Frontal cortex (tissue), 4 donors: ENCODE results near the gene DBN1. TPM values are rescaled to one million over a fixed set of nuclear protein-coding genes. Genes with fewer than 3 reads are reported as not detected.
"Not testable (repeated sequence)": the region's sequence is repeated elsewhere in the genome, so short reads cannot be mapped to it uniquely, and the experiment has no call there.

Experiments
- DNase-seq, 2 donors: peaks; one replicate each; pipeline ENCODE4 v3.0.0; 2012; ENCODE audit warnings: low spot score in 2 of 2
- FAIRE-seq: peaks from 2 replicates; lab custom pipeline; 2012; peaks lifted over from hg19 to GRCh38; lab: Jason Lieb, UNC
- total RNA-seq: library from RNA; depleted of rRNA; stranded (reverse); fragments of >200 nt; gene quantifications from one replicate; pipeline ENCODE4 v1.2.3, GENCODE V29; 2014
- donor health status: control.
- donor health status: control.
- donor health status: control.

The DBN1 gene
- total RNA-seq, 1 donor from 2014 or later, result 187 TPM

- no peak for DNase-seq
- FAIRE-seq, result no peak
Observed at GRCh38 chr5:177492841-177493240, 19.4 kb upstream of the DBN1 start.

DNA sequence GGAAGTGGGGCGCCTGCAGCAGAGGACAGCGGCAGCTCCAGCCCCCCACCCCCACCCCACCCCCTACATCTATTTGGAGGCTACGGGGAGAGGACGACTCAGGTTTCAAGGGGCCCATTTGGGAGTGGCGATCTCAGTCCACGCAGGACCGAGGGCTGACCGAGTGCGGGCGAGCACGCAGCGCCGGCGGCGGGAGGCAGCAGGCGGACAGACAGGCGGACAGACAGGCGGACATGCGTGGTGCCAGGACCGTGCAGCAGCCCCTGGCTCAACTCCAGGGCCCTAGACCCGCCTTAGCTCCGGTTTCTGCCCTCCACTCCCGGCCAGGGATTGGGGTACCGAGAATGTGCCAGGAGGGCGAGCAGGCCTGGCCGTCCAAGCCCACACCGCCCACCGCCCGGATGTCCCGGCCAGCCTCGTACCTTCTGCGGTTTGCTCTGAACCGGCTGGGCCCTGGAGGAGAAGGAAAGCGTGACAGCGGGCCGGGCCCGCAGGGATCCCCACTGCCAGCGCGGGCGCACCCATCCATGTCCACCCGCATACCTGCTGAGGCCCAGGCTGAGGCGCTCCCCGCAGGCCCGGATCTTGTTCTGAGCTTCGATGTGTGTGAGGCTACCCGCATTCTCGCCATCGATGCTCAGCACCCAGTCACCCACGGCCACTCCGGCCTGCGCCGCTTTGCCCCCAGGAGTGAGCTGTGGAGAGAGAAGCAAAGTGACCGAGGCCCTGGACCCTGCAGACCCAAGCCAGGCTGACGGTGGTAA, 18.7 kb upstream of the DBN1 start:
- DNase-seq (no peak), FAIRE-seq (no peak)

GRCh38 chr5:177491429-177491945, 18.1 kb upstream of the DBN1 start:
- no peak for FAIRE-seq
- DNase-seq, result no peak

DNA sequence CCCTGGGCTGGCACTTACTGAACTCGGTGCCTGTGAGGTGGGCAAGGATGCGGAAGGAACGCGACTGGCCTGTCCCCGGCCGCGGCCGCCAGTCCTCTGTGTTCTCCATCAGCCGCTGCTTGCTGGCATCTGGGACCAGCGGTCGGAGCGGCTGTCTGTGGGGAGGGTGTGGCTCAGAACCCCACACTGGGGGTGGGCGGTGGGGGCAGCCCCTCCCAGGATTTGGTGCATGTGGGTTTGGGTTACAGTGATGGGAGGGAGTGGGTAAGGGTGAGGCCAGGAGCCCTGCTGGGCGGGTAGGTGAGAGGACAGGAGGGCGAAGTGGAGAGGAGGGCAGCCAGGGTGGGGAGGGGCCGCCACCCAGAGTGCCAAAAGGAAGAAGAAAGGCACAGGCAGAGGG, 17.6 kb upstream of the DBN1 start:
- FAIRE-seq (no peak), DNase-seq (no peak)

DNA sequence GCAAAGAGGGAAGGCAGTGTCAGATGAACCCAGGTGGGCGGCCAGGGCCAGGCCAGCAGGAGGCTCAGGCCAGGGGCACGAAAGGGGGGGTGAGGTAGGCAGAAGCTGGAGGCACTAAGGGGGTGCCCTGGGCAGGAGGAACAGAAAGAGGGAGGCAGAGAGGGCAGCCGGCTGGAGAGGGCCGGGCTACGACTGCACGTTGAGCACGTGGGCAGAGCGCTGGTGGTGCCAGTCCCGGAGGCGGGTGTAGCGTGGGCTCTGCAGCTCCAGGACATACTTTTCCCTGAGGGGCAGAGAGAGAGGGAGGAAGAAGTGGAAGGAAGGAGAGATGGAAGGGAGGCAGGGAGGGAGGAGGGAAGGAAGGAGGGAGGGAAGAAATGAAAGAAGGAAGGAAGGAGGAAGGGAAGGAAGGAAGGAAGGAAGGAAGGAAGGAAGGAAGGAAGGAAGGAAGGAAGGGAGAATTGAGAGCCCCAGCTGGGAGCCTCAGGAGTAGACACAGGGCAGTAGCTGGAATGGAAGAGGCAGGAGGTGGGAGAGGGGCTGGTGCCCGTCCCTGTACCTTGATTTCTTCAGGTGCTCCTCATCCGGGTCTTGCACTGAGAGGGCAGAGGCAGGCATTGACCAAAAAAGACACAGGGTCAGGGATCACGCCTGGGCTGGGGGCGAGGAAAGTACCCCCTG, 17.0 kb upstream of the DBN1 start:
- FAIRE-seq (no peak), DNase-seq (no peak)

- no peak for FAIRE-seq
- DNase-seq, result no peak
Observed at GRCh38 chr5:177489119-177489716, 15.8 kb upstream of the DBN1 start.

DNA sequence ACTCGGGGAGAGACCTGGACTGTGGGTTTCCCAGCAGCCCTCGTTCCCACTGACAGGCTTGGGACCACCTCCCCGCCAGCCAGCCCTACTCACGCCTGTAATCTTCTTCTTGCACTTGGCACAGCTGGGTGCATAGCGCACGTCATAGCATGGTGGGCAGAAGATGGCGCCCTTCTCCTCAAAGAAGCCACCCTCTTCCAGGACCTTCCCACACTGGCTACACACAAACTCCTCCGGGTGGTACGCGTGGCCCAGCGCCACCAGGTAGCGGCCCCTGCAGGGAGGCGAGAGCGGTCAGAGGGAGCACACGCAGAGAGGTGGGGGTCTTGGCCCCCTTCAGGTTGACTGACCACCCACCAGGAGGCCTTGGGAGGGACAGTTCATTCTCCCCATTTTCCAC, 14.5 kb upstream of the DBN1 start:
- no peak for FAIRE-seq

DNA sequence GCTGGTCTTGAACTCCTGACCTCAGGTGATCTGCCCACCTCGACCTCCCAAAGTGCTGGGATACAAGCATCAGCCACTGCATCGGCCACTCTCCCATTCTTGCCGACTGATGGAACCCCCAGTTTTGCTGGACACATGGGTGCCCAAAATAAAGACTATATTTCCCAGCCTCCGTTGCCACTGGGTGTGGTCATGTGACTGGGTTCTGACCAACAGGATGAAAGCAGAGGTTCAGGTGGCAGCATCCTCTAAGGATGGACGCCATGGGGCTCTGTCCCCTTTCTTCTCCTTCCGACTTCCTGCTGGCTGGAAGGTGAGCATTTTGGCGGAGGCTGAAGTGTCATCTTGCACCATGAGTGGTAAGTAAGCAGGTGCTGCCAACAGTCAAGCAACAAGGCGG, 13.7 kb upstream of the DBN1 start:
- DNase-seq, result no peak
- FAIRE-seq, result no peak

More for the DNA sequence above, 14.5 kb upstream of the DBN1 start:
- DNase-seq, result no peak

DNA sequence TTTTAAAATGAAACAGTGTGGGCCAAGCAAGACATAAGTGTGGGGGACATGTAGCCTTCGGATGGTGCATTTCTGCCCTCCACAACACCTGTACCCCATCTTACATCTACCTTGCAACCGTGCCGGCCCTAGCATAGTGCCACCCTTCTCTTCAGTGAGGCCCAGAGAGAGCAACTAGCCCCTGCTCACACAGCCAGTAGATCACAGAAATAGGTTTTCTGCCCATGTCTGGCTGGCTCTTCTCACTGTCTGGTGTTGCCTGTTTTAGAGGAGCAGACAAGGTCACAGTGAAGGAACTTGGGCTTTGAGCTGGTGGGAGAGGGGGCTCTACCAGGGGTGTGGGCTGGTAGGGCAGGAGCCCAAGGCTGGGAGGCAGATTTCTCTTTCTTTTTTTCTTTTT, 12.8 kb upstream of the DBN1 start:
- DNase-seq (no peak), FAIRE-seq (no peak)

DNA sequence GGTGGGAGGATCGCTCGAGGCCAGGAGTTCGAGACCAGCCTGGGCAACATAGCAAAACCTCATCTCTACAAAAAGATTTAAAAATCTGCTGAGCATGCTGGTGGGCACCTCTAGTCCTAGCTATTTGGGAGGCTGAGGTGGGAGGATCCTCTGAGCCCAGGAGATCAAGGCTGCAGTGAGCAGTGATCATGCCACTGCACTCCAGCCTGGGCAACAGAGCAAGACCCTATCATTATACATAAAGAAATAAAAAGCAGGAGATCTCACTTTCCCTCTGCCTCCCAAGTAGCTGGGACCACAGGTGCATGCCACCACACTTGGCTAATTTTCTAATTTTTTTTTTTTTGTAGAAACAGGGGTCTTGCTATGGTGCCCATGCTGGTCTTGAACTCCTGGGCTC, 12.3 kb upstream of the DBN1 start:
- FAIRE-seq, result not testable (repeated sequence)

DNA sequence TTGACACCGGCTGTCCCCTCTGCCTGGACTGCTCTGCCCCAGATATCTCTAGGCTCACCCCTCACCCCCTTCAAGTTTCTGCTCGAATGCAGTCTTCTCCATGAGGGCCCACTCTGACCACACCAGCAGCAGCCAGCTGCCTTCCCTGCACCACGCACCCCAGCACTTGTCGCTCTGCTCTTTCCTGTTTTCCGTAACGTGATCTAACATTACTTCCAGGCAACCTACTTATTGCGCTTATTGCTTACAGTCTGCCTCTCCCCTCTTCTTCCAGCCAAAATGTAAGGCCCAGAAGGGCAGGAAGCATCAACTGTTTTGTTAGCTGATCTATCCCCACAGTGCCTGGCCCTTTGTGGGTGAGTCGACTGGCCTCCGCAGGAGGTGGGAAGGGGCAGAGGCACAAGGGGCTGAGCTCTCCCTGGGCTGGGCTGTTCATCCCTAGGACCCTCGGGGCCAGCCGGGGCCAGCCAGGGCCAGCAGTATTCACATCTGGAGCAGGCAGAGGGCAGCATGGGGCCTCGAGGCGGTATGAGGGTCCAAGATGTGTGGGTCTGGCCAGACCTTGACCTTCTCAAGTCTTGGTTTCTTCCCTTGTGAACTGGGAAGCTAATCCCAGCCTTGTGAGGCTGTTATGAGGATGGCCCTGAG, 11.6 kb upstream of the DBN1 start:
- no peak for DNase-seq
- no peak for FAIRE-seq

More for the DNA sequence above, 12.3 kb upstream of the DBN1 start:
- DNase-seq, result not testable (repeated sequence)

GRCh38 chr5:177483994-177484901, 10.8 kb upstream of the DBN1 start:
- no peak for DNase-seq
- FAIRE-seq, result no peak

- DNase-seq (no peak), FAIRE-seq (no peak)
Observed at GRCh38 chr5:177483042-177483441, 9.6 kb upstream of the DBN1 start.

GRCh38 chr5:177482359-177482795, 8.9 kb upstream of the DBN1 start:
- FAIRE-seq, result no peak

GRCh38 chr5:177479774-177480173, 6.3 kb upstream of the DBN1 start:
- FAIRE-seq, result no peak
- DNase-seq, result no peak

More at GRCh38 chr5:177482359-177482795, 8.9 kb upstream of the DBN1 start:
- DNase-seq, result no peak

- no peak for FAIRE-seq
- no peak for DNase-seq
Observed at GRCh38 chr5:177478711-177479646, 5.5 kb upstream of the DBN1 start.

- no peak for FAIRE-seq
- DNase-seq, result no peak
Observed at GRCh38 chr5:177477701-177478477, 4.5 kb upstream of the DBN1 start.
